HG02571 (cell line): ENCODE data around the gene GAREM1.

Experiments used
- ATAC-seq: cut with Tn5 transposase; IDR thresholded peaks from one replicate; pipeline ENCODE4 v1.9.1; 2021; ENCODE audit warnings: mild to moderate bottlenecking, moderate library complexity; ENCODE audit not compliant: unreplicated experiment

The GAREM1 gene

DNA sequence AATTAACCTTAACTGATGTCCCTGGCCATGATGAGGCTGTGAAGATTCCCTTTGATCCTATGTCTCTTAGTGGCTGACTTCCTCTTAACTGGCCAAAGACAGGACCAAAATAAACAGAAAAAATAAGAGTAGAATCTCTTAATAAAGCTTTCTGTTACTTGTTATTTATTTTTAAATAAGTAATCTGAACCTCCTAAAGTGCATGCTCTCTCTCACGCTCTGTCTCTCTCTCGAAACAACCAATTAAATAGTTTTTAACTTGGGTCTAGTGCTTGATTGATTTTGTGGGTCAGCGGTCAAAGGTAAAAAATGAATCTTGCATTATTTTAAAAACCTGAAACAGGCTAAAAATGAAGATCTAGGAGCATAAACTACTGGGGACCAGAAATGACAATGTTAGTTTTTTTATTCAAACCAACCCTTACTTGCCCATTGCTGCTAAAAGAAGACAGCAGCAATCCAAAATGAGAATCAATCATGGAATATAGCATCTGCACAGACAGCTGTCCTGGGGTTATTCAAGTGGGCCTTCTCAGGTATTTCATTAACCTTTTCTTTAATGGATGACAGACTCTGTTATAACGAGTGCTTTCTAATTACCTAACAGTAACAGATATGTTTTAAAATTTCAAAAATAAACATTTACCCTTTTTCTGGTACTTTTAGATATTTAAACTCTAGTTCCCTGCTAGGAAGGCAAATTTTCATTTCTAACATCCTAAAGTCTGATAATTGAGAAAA, 11.2 kb downstream of the GAREM1 start:
- ATAC-seq: no peak

DNA sequence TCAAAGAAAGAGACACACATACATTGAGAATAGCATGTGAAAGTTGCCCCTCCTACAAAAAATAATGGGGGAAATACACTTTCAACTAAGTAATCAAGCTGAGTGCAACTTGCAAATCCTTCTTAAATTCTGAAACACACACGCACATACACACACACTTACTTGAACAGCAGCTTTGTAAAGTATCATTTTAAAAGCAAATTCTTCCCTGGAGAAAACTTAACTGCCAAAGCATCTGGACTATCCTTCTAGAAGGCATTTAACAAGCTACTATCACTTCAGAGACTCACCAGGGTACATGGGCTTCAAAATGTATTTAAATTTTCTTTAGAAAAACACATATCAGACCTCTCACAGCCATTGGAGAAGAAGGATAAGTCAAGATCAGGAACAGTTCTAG, 15.3 kb downstream of the GAREM1 start:
- ATAC-seq: no peak

DNA sequence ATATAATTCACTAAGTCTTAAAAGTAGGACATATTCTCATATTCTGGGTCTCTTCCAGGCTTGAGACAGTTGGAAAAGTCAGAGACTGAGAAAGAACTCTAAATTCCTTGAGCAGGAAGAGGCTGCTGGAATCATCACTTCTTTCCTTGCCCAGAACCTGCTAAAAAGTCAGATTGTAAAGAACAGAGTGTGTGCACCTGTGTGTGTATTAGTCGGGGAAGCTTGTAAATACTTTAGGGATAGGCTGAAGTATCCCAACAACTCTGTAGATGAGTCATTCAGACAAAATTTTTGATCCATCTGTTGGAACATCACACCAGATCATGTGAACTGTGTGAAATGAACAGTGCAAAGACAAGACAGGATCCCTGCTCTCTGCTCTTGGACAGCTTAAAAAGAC, 16.1 kb downstream of the GAREM1 start:
- ATAC-seq: no peak

DNA sequence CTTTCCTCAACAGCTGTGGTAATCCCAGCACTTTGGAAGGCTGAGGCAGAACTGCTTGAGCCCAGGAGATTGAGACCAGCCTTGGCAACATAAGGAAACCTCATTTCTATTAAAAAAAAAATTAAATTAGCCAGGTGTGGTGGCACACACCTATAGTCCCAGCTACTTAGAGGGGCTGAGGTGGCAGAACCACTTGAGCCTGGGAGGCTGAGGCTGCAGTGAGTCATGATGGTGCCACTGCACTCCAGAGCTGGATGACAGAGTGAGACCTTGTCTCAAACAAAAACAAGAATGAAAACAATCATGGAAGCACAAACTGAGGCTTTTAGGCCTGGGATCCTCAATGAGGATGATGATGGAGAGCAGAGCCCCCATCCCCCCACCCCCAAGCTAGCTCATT, 19.8 kb downstream of the GAREM1 start:
- ATAC-seq: no peak

DNA sequence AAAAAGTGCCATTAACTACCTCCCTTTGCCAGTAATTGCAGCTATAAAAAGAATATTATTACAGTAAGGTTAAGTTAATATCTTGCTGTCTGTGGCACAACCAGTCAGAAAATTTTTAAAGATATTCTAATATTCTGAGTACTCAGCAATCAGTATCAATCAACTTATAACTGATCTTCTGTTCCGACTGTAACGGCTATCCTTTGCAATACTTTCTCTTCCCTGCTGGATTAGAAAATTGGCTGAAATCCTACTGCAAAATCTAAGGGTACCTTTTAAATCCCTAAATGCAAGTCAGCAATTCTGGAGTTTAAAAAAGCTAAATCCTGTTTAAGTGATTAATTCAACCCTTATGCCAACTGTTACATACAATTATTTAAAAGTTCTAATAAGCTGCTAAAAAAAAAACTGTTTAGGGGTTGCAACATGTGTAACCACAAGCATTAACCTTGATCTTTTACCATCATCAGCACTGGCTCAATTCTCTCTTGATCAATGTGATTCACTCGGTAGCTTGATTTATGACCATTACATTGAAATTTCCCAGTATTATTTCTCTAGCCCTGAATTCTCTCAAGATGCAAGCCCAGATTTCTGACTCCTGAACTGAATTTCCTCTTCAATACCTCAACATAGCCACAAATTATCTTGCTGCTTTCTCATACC, 20.5 kb downstream of the GAREM1 start:
- no peak for ATAC-seq

DNA sequence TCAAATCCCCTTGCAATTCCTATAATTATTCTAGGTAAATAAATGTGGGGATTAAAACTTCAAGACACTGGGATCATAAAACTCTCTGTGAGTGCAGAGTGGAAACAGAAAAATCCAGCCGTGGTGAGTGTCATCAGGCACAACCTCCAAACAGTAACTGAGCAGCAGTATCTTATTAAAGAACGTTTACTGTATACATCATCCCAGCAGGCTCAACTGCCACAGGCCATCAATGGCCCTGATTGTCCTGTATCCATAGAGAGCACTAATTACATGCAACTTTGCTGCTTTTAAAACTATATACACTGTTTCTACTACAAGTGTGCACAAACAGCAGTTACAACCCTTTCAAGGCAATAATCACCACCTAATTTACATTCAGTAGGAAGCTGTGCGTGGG, 23.9 kb downstream of the GAREM1 start:
- no peak for ATAC-seq

DNA sequence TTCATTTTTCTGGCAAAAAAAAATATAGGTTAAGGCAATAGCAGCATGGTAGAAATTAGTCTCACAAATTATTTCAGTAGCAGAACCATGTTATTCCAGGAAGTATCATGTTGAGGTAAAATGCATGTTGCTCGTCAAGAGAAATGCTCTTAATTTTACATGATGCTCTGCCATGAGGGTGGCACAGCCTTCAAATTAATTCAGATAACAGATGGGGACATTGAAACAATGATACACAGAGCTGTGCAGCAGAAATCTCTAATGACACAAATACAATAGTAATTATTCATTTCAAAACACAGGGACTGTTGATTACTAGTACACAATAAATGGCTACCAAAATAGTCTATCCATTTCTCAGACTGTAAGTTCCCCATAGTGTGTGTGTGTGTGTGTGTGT, 24.8 kb downstream of the GAREM1 start:
- ATAC-seq: no peak

DNA sequence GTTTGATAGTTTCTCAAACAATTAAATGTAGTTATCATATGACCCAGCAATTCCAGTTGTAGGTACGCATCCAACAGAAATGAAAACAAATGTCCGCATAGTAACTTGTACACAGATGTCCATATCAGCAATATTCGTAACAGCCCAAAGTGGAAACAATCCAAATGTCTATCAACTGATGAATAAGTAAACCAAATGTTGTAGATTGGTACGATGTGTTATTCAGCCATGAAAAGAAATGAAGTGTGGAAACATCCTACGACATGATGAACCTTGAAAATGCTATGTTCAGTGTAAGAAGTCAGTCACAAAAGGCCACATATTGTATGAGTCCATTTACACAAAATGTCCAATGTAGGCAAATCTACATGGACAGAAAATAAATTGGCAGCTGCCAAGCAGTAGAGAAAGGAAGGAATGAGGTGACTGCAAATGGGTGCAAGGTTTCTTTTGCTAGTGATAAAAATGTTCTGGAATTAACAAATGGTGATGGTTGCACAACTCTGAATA, 26.9 kb downstream of the GAREM1 start:
- no peak for ATAC-seq

DNA sequence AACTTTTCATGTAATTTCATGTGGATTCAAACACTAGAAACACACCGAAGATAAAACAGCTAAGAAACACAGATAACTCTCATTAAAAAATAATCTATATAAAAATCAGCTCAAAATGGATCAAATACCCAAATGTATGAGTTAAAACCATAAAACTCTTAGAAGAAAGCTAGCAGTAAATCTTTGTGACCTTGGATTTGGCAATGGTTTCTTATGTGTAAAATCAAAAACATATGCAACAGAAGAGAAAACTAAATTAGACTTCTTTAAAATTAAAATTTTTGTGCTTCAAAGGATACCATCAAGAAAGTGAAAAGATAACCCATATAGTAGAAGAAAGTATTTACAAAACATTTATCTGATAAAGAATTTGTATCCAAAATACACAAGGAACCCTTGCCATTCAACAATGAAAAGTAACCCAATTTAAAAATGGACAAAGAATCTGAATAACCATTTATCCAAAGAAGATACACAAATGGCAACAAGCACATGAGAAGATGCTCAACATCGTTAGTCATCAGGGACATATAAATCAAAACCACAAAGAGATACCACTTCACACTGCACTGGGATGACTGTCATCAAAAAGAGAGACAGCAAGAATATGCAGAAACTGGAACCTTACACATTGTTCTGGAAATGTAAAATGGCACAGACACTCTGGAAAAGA, 27.5 kb downstream of the GAREM1 start:
- no peak for ATAC-seq

DNA sequence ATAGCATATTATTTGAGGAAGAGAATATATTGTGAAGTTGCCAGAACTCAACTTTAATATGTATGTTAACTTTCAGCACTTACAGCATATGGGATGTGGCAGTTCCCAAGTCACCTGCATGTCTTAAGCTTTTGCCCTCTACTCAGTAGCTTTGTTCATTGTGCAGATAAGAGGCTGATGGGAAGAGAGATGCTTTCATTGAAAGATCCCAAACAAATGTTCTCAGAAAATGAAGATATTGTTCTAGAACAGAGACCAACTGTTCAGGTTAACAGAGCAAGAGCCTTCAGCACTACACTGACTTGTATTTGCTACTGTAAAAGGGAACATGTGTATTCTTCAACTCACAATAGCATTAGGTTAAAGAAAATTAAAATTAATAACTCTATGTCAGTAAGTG, 28.1 kb downstream of the GAREM1 start:
- ATAC-seq: no peak

DNA sequence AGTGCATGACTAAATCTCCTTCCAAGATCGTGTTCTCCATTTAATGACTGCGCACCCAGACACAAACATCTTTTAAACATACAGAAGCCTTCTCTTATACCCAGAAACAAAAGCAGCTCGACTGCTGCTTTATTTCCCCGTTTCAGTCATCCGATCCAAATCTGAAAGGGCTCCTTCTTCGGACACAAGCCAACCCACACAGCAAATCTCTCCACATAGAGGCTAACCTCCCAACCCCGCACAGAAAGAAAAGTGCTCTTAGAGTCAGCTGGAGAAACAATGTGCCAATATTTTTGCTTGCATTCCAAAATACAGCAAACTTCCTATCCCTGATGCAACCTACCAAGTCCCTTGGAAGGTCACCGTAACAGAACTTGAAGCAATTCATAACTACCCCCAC, 29.1 kb downstream of the GAREM1 start:
- ATAC-seq: no peak

DNA sequence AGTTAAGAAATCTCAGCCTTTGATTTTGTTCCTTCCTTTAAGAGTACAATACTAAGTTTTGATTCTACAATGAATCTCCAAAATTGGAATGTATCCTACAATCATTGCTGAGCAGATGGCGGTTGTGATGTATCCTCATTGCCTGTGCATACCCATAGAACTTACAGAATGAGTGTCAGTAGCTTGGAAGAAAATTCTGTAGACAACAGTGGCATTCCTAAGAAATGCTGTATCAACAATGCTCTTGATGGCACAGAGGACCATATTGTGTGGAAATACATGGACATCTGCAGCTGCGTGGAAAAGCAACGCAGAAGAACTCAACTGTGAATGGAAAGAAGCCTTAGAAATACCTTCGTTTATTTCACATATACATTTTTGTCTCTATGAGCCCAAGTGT, 30.2 kb downstream of the GAREM1 start:
- no peak for ATAC-seq

DNA sequence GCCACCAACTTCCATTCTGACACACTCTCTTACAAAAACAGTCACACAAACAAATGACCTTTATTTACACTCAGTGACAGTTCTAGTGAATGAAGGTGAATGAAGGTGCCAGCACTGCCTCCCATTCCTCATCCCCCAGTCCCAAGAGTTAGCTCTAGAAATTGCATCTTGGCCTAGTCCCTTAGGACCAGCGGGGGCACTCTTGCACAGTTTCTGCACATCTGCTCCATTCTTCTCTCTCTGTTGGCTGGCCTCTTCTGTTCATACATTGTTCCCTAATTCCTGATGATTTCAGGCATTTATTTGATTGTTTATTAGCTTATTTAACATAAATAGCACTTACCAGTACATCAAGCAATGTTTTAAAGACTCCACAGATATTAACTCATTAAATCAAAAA, 30.9 kb downstream of the GAREM1 start:
- ATAC-seq: no peak

DNA sequence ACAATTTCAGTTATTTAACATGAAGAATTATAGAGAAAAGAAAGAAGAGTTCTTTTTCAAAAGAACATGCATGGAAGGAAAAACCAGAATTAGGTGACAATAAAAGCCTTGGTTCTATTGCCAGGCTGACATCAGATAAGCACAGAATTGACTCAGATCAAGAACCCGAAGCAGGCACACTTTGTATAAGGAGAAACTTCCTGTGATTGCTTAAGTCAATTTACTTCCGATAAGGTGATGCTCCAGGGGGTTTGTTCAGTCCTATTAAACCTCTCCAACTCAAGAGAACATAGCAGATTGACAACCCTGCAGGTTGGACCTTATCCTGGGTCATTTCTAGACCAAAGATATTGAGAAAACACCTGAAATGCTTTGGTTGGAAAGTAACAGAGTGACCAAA, 31.4 kb downstream of the GAREM1 start:
- ATAC-seq: no peak

DNA sequence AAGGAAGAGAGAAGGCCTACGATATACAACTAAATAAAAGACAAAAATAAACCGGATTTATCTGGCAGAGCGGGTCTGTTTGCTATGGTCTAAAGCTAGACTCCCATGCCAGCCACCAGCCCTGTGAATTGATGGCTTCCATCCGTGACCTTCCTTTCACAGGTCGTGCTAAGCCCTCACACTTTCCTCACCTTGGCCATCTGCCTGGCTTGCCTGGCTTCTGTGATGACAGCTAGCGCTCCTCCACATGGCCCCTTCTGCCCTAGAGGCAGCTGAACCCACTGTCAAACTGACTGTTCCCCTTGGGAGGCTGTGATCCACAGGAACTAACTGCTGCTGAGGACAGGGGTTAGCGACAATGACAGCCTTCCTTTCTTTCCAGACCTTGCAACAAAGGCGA, 32.5 kb downstream of the GAREM1 start:
- no peak for ATAC-seq

DNA sequence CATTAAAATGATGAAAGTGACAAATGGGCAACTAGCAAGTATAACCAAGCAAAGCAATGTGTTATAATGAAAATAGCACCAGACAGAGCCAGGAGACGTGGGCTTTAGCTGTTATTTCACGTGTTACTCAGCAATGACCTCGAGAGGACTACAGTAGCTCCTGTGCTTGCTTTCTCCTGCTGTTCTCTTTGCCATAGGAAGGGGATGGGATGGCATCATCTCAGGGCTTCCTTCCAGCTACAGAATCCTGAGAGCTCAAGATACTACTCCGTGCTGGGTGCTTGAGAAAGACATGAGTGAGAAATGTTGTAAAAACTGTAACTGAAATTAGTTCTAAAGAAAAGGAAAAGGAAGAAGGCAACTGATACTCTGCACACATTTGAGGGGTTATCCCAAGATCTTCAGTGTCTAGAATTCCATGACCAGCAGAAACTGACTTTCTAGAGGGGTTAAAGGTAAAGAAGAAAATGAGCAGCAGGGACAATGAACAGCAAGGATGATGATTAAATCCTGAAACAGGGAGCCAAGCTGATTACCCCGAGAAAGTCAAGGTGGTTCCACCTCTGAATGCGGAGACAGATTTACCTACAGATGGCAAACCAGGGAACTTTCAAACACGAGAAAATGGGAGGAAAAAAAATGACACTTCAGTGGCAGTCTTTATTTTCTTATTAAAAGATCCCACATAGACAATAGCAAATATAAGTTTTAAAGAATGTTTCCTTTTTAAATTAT, 33.4 kb downstream of the GAREM1 start:
- no peak for ATAC-seq

DNA sequence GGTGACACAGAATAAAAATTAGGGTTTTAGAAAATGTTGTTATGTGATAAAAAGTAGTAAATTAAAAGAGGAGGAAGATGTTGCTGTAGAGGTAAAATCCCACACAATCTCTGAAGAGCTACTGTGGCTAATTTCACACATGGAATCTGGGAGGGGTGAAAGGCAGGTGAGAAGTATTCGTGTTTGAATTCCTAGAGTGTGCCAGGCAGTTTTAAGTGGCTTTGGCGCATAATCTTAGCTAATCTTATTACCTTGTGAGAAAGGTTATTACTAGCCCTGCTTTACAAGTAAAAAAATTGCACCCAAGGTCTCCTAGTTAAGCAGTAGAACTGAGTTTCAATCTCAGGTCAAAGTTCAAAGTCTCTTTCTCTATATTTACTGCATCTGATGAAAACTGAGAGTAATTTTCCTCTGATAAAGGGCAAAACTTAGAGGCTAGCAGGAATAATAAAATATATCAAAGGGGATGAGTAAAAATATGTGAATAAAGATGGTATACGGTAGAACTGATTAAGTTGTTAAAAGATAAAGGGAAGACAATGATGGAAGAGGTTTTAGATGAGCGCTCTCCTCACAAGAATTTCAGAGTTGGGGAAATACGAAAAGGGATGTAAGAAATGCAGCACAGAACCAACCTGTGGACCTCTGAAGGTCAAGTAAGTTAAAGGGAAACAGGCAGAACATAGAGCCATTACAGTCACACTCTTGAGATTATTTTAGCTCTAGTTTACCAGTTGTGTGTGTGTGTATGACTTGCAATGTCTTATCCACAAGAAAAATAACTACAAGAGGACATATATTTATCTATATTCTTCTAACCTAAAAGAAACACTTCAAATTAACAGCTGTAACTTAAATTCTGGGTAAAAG, 34.8 kb downstream of the GAREM1 start:
- ATAC-seq: no peak

DNA sequence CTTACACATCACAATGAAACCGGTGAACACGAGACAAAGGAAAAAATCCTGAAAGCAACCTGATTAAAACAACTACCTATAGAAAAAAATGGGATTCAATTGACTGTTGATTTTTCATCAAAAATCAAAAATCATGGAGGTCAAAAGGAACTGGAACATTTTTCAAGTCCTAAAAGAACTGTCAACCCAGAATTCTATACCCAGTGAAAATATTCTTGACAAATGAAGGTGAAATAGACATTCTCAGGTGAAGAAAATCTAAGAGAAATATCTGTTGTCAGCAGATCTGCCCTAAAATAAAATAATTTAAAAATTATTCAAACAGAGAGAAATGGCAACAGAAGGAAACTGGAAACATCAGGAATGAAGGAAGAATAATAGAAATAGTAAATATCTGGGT, 38.9 kb downstream of the GAREM1 start:
- no peak for ATAC-seq

DNA sequence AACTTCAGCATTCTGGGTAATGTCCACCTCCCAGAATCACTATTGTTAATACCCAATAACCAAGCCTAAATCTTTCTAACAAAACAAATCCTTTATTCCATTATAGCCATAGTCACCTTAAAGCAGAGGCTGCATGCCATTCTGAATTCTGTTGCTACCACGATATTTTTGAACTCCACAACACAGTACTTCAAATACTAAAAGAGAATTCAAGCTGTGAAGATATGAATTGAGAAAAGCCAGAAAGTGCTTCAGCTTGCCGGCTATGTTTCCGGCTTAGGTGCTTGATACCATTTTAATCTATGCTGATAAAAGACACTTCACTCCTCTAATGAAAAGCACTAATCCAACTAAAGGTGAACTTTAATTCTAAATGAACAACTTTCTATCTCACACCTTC, 41.3 kb downstream of the GAREM1 start:
- ATAC-seq: no peak

DNA sequence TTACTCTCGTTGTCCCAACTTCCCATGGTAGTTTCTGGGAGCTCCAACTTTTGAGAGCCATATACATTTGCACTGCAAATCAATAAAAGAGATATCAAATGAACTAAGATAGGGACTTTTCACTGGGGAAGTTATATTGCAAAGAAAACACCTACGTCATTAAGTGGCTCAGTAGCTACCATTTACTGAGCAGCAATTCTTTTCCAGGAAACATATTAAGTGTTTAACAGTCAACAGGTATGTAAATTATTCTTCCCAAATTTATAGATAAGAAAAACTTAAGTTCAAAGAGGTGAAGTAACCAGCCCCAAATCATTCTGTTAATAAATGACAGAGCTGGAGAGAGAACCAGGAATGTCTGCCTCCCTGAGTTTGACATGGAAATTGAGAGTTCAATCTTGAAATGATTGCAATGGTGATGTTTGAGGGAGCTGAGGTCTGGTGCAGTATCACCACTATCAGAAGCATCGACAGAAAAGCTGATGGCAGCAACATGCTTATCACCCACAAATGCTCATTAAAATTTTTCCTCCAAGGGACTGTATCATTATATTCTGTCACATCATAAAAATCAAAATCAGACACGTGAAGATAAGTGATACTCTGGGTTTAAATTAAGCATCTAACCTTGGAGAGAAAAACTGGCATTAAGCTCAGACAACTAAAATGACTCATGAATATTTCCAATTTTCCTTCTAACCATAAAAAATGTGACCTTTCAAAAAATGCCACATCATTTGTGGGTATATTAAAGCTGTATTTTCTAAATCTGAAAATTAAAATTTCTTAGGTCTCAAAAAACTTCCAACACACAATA, 43.4 kb downstream of the GAREM1 start:
- no peak for ATAC-seq
